Stimulated activated naive CD8-positive, alpha-beta T cell treated with anti-CD3 and anti-CD28 coated beads, Interleukin-15, amount 100 ng/mL, for 72 hours (primary cell): ENCODE measurements around the gene HEPN1.

ENCODE experiments used
- ATAC-seq: fragments of 150-1000 bp; cut with Tn5 transposase; 2 replicates; pipeline ENCODE4 v1.10.0; 2021; ENCODE audit warnings: mild to moderate bottlenecking, moderate library complexity
- DNase-seq, 2 donors: peaks; one replicate each; pipeline ENCODE4 v3.0.0; 2021 to 2022
- H3K27ac Mint-ChIP-seq, 2 donors: one replicate each; pipeline ENCODE4 v1.8.0; 2022; ENCODE audit warnings: mild to moderate bottlenecking in 2 of 2, mixed read lengths in 2 of 2, moderate library complexity in 2 of 2
- H3K27me3 Mint-ChIP-seq: one replicate; pipeline ENCODE4 v1.8.0; 2022; ENCODE audit warnings: mixed read lengths
- H3K4me1 Mint-ChIP-seq: one replicate; pipeline ENCODE4 v1.8.0; 2022; ENCODE audit warnings: mild to moderate bottlenecking, mixed read lengths
- H3K4me3 Mint-ChIP-seq, 2 donors: one replicate each; pipeline ENCODE4 v1.8.0; 2022; ENCODE audit warnings: mild to moderate bottlenecking in 2 of 2, mixed read lengths in 2 of 2, moderate library complexity in 1 of 2
- H3K9me3 Mint-ChIP-seq, 2 donors: one replicate each; pipeline ENCODE4 v1.8.0; 2022; ENCODE audit warnings: mixed read lengths in 2 of 2

HEPN1 gene

GRCh38 chr11:124879493-124880289 lies 39.4 kb upstream of the HEPN1 start:
- Mint-ChIP-seq H3K27ac (no peak overlapping the region), H3K4me1 (peaks cover 39% of the 10 kb centered on the region), H3K9me3 (no peaks in the 10 kb centered on the region), H3K4me3 (no peak overlapping the region), H3K27me3 (peaks cover 12% of the 10 kb centered on the region)
- no peak for DNase-seq
- no peak for ATAC-seq

- Mint-ChIP-seq H3K27me3 (peaks cover 6% of the 10 kb centered on the region), H3K4me1 (peaks cover 33% of the 10 kb centered on the region), H3K4me3 (no peak overlapping the region), H3K9me3 (no peaks in the 10 kb centered on the region), H3K27ac (no peak overlapping the region)
- ATAC-seq, result no peak
- DNase-seq, result no peak
These were observed 38.8 kb upstream of the HEPN1 start for GRCh38 chr11:124880290-124880611.

- Mint-ChIP-seq H3K9me3 (no peaks in the 10 kb centered on the region), H3K4me3 (no peak overlapping the region), H3K27ac (no peak overlapping the region), H3K27me3 (peaks cover 5% of the 10 kb centered on the region), H3K4me1 (peaks cover 27% of the 10 kb centered on the region)
- ATAC-seq, result no peak
- DNase-seq, result no peak
These were observed 38.1 kb upstream of the HEPN1 start for GRCh38 chr11:124880958-124881357.

GRCh38 chr11:124882339-124883071 lies 36.5 kb upstream of the HEPN1 start:
- no peak overlapping the region for H3K27ac Mint-ChIP-seq
- no peak overlapping the region for H3K4me3 Mint-ChIP-seq

GRCh38 chr11:124884340-124884739 lies 34.7 kb upstream of the HEPN1 start:
- Mint-ChIP-seq H3K27ac (no peak overlapping the region), H3K9me3 (no peaks in the 10 kb centered on the region), H3K4me3 (no peak overlapping the region), H3K27me3 (peaks cover 17% of the 10 kb centered on the region), H3K4me1 (peaks cover 3% of the 10 kb centered on the region)
- ATAC-seq (no peak), DNase-seq (no peak)

More at GRCh38 chr11:124882339-124883071, 36.5 kb upstream of the HEPN1 start:
- Mint-ChIP-seq H3K27me3 (peaks cover 17% of the 10 kb centered on the region), H3K9me3 (no peaks in the 10 kb centered on the region), H3K4me1 (peaks cover 18% of the 10 kb centered on the region)
- DNase-seq, result no peak
- ATAC-seq, result no peak

GRCh38 chr11:124884869-124885479 lies 34.1 kb upstream of the HEPN1 start:
- no peak for ATAC-seq
- Mint-ChIP-seq H3K4me3 (no peak overlapping the region), H3K27me3 (peaks cover 17% of the 10 kb centered on the region), H3K4me1 (no peaks in the 10 kb centered on the region), H3K9me3 (no peaks in the 10 kb centered on the region), H3K27ac (no peak overlapping the region)
- DNase-seq, result no peak

GRCh38 chr11:124886476-124886875 lies 32.6 kb upstream of the HEPN1 start:
- Mint-ChIP-seq H3K27ac (no peak overlapping the region), H3K4me1 (no peaks in the 10 kb centered on the region), H3K27me3 (peaks cover 17% of the 10 kb centered on the region), H3K4me3 (no peak overlapping the region), H3K9me3 (no peaks in the 10 kb centered on the region)
- DNase-seq (no peak), ATAC-seq (peak; percentile 31)

- Mint-ChIP-seq H3K4me1 (no peaks in the 10 kb centered on the region), H3K9me3 (no peaks in the 10 kb centered on the region), H3K27me3 (peaks cover 17% of the 10 kb centered on the region), H3K27ac (no peak overlapping the region), H3K4me3 (no peak overlapping the region)
- DNase-seq, result no peak
- ATAC-seq, result peak; percentile 14
These were observed 31.9 kb upstream of the HEPN1 start for GRCh38 chr11:124886978-124887666.

- Mint-ChIP-seq H3K4me3 (no peak overlapping the region), H3K27me3 (peaks cover 19% of the 10 kb centered on the region), H3K27ac (no peak overlapping the region), H3K9me3 (no peaks in the 10 kb centered on the region), H3K4me1 (no peaks in the 10 kb centered on the region)
- ATAC-seq, result no peak
- DNase-seq, result no peak
These were observed 31.4 kb upstream of the HEPN1 start for GRCh38 chr11:124887667-124888013.

- H3K27ac Mint-ChIP-seq, result no peak overlapping the region
- H3K4me3 Mint-ChIP-seq, result no peak overlapping the region
- H3K27me3 Mint-ChIP-seq, result peaks cover 25% of the 10 kb centered on the region
- no peaks in the 10 kb centered on the region for H3K4me1 Mint-ChIP-seq
- no peaks in the 10 kb centered on the region for H3K9me3 Mint-ChIP-seq
- DNase-seq, result no peak
- no peak for ATAC-seq
These were observed 29.6 kb upstream of the HEPN1 start for GRCh38 chr11:124889191-124890091.

GRCh38 chr11:124890151-124890550 lies 28.9 kb upstream of the HEPN1 start:
- Mint-ChIP-seq H3K27me3 (peaks cover 25% of the 10 kb centered on the region), H3K27ac (no peak overlapping the region), H3K4me3 (no peak overlapping the region), H3K4me1 (no peaks in the 10 kb centered on the region), H3K9me3 (no peaks in the 10 kb centered on the region)
- ATAC-seq, result no peak
- DNase-seq, result no peak

GRCh38 chr11:124890683-124891372 lies 28.2 kb upstream of the HEPN1 start:
- H3K9me3 Mint-ChIP-seq, result no peaks in the 10 kb centered on the region
- no peak overlapping the region for H3K27ac Mint-ChIP-seq
- peaks cover 21% of the 10 kb centered on the region for H3K27me3 Mint-ChIP-seq
- ATAC-seq (no peak), DNase-seq (no peak)
- no peak overlapping the region for H3K4me3 Mint-ChIP-seq
- H3K4me1 Mint-ChIP-seq, result no peaks in the 10 kb centered on the region

GRCh38 chr11:124891373-124891861 lies 27.6 kb upstream of the HEPN1 start:
- ATAC-seq (no peak), DNase-seq (no peak)
- Mint-ChIP-seq H3K27me3 (peaks cover 15% of the 10 kb centered on the region), H3K9me3 (no peaks in the 10 kb centered on the region), H3K27ac (no peak overlapping the region), H3K4me1 (no peaks in the 10 kb centered on the region), H3K4me3 (no peak overlapping the region)

- no peak for ATAC-seq
- H3K4me3 Mint-ChIP-seq, result no peak overlapping the region
- H3K27me3 Mint-ChIP-seq, result peaks cover 8% of the 10 kb centered on the region
- H3K4me1 Mint-ChIP-seq, result no peaks in the 10 kb centered on the region
- DNase-seq, result no peak
- H3K27ac Mint-ChIP-seq, result no peak overlapping the region
- no peaks in the 10 kb centered on the region for H3K9me3 Mint-ChIP-seq
These were observed 26.9 kb upstream of the HEPN1 start for GRCh38 chr11:124892146-124892545.
